Tibial nerve (tissue), 4 donors: ENCODE data around the gene SLC30A7. TPM values are rescaled to one million over a fixed set of nuclear protein-coding genes. Genes with fewer than 3 reads are reported as not detected.

ENCODE experiments used
- DNase-seq, 2 donors: peaks; one replicate each; pipeline ENCODE4 v3.0.0-alpha.2; 2019; ENCODE audit warnings: low spot score in 2 of 2
- H3K27ac ChIP-seq, 4 donors: fragments of 200-600 bp; sonication (generic) in 3 of 4; one replicate each; pipeline ENCODE4 v1.5.1; 2017 to 2019; ENCODE audit warnings: mild to moderate bottlenecking in 1 of 4
- H3K27me3 ChIP-seq, 2 donors: fragments of 200-600 bp; sonication (generic) in 1 of 2; one replicate each; pipeline versions ENCODE4 v1.5.1 to v1.6.0; 2017 to 2019
- H3K36me3 ChIP-seq, 3 donors: fragments of 200-600 bp; sonication (generic); one replicate each; pipeline ENCODE4 v1.5.1; 2018 to 2019
- H3K4me1 ChIP-seq, 4 donors: fragments of 200-600 bp; sonication (generic) in 3 of 4; one replicate each; pipeline ENCODE4 v1.5.1; 2017 to 2019
- H3K4me3 ChIP-seq, 4 donors: fragments of 200-600 bp; sonication (generic) in 3 of 4; one replicate each; pipeline ENCODE4 v1.5.1; 2017 to 2019; ENCODE audit warnings: mild to moderate bottlenecking in 1 of 4, moderate library complexity in 1 of 4
- H3K9me3 ChIP-seq, 4 donors: fragments of 200-600 bp; sonication (generic) in 3 of 4; one replicate each; pipeline ENCODE4 v1.5.1; 2017 to 2019
- CTCF ChIP-seq, 5 experiments: fragments of 200-600 bp in 3 of 5; fragments of 450-650 bp in 2 of 5; sonication (generic) in 3 of 5; IDR thresholded peaks; one replicate each; pipeline ENCODE4 v1.5.1; 2016 to 2019; ENCODE audit warnings: antibody characterized with exemption in 5 of 5, mild to moderate bottlenecking in 3 of 5, moderate library complexity in 2 of 5
- EP300 ChIP-seq, 2 donors: sonication (generic); formaldehyde crosslinking; IDR thresholded peaks; one replicate each; pipeline ENCODE4 v1.6.1; 2017; ENCODE audit warnings: antibody characterized with exemption in 2 of 2, mild to moderate bottlenecking in 1 of 2
- POLR2A ChIP-seq, 2 donors: fragments of 450-650 bp; IDR thresholded peaks; one replicate each; pipeline ENCODE4 v1.6.1; 2017; ENCODE audit warnings: antibody characterized with exemption in 2 of 2, mild to moderate bottlenecking in 2 of 2, moderate library complexity in 2 of 2
- WGBS, 2 donors: methylation state at CpG; one replicate each; pipeline ENCODE4 v1.1.5; 2018; 5-methylcytosine and 5-hydroxymethylcytosine counted together
- total RNA-seq, 4 donors: library from RNA; depleted of rRNA; stranded (reverse); fragments of >200 nt; gene quantifications; one replicate each; pipeline ENCODE4 v1.1.0, GENCODE V29; 2016

The SLC30A7 gene
- total RNA-seq, 4 donors from 2014 or later: 14.4 to 28.8 (median 17.7) TPM

- no peak for DNase-seq
- Histone ChIP-seq H3K4me1 (peaks cover 0 to 28% (median 11%) of the 10 kb centered on the region in 4 donors), H3K36me3 (peaks cover 0 to 18% (median 0%) of the 10 kb centered on the region in 3 donors), H3K9me3 (no peaks in the 10 kb centered on the region), H3K27me3 (no peaks in the 10 kb centered on the region), H3K4me3 (no peak overlapping the region), H3K27ac (no peak overlapping the region)
- no peak for TF ChIP-seq CTCF (IDR thresholded peaks at IDR 0.05)
- TF ChIP-seq POLR2A (IDR thresholded peaks at IDR 0.05): no peak
- TF ChIP-seq EP300 (IDR thresholded peaks at IDR 0.05): no peak
- WGBS, 2 donors: 90 to 95% methylated on average over 3 of the region's 3 CpGs
These were observed 3.3 kb upstream of the SLC30A7 start for GRCh38 chr1:100892554-100892953.

GRCh38 chr1:100893718-100894117 is 2.2 kb upstream of the SLC30A7 start:
- WGBS, 2 donors: 30 to 45% methylated on average over 2 of the region's 2 CpGs
- TF ChIP-seq POLR2A (IDR thresholded peaks at IDR 0.05) (no peak), CTCF (IDR thresholded peaks at IDR 0.05) (no peak), EP300 (IDR thresholded peaks at IDR 0.05) (no peak)
- Histone ChIP-seq H3K4me3 (peak overlapping the region in 1 of 4 donors; percentile 63), H3K36me3 (peaks cover 0 to 13% (median 0%) of the 10 kb centered on the region in 3 donors), H3K27me3 (no peaks in the 10 kb centered on the region), H3K4me1 (peaks cover 0 to 39% (median 17%) of the 10 kb centered on the region in 4 donors), H3K9me3 (no peaks in the 10 kb centered on the region), H3K27ac (no peak overlapping the region)
- DNase-seq: no peak

- WGBS, 2 donors: 0 to 1% methylated on average over 47 of the region's 47 CpGs
- TF ChIP-seq POLR2A (IDR thresholded peaks at IDR 0.05) (peak in 1 of 2 donors; percentile 39), CTCF (IDR thresholded peaks at IDR 0.05) (no peak), EP300 (IDR thresholded peaks at IDR 0.05) (peak; percentile 34 to 74)
- peaks cover 0 to 39% (median 17%) of the 10 kb centered on the region in 4 donors for H3K4me1 ChIP-seq
These were observed 1.0 kb upstream of the SLC30A7 start, which contains the start of gene EXTL2 for GRCh38 chr1:100894603-100895539. TSS of gene EXTL2 (minus strand) at chr1:100894842. CDS start at chr1:100888757, 6,085 bp downstream.

GRCh38 chr1:100896481-100896982 is 642 bp downstream of the SLC30A7 start:
- Histone ChIP-seq H3K36me3 (peaks cover 0 to 14% (median 0%) of the 10 kb centered on the region in 3 donors), H3K27me3 (no peaks in the 10 kb centered on the region), H3K9me3 (no peaks in the 10 kb centered on the region), H3K4me1 (peaks cover 0 to 39% (median 17%) of the 10 kb centered on the region in 4 donors), H3K4me3 (peak overlapping the region; percentile 63 to 98 (median 79)), H3K27ac (peak overlapping the region; percentile 74 to 99 (median 92))
- 1 to 2% methylated on average over 12 of the region's 12 CpGs for WGBS, 2 donors
- DNase-seq: no peak
- no peak for TF ChIP-seq EP300 (IDR thresholded peaks at IDR 0.05)
- TF ChIP-seq POLR2A (IDR thresholded peaks at IDR 0.05): no peak
- no peak for TF ChIP-seq CTCF (IDR thresholded peaks at IDR 0.05)

More at GRCh38 chr1:100894603-100895539, 1.0 kb upstream of the SLC30A7 start, which contains the start of gene EXTL2:
- Histone ChIP-seq H3K36me3 (peaks cover 0 to 6% (median 0%) of the 10 kb centered on the region in 3 donors), H3K4me3 (peak within 1 kb of the TSS; percentile 63 to 98 (median 79)), H3K9me3 (no peaks in the 10 kb centered on the region), H3K27ac (peak within 1 kb of the TSS; percentile 74 to 99 (median 92)), H3K27me3 (no peaks in the 10 kb centered on the region)
- peak; percentile 57 to 69 for DNase-seq
